Stimulated activated CD4-positive, alpha-beta T cell treated with anti-CD3 and anti-CD28 coated beads, TNF-alpha, amount 100 ng/mL, for 48 hours (primary cell): Measurements from ENCODE around the gene MYO5B.
"Not testable (repeated sequence)": the region's sequence is repeated elsewhere in the genome, so short reads cannot be mapped to it uniquely, and the experiment has no call there.

Source experiments
- DNase-seq, 3 donors: peaks; one replicate each; pipeline ENCODE4 v3.0.0-alpha.2; 2020; ENCODE audit warnings: low read depth in 3 of 3

MYO5B gene

DNA sequence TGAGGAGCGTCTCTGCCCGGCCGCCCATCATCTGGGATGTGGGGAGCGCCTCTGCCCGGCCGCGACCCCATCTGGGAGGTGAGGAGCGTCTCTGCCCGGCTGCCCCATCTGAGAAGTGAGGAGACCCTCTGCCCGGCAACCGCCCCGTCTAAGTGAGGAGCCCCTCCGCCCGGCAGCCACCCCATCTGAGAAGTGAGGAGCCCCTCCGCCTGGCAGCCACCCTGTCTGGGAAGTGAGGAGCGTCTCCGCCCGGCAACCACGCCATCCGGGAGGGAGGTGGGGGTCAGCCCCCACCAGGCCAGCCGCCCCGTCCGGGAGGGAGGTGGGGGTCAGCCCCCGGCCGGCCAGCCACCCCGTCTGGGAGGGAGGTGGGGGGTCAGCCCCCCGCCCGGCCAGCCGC, 395.1 kb downstream of the MYO5B start:
- not testable (repeated sequence) for DNase-seq

DNA sequence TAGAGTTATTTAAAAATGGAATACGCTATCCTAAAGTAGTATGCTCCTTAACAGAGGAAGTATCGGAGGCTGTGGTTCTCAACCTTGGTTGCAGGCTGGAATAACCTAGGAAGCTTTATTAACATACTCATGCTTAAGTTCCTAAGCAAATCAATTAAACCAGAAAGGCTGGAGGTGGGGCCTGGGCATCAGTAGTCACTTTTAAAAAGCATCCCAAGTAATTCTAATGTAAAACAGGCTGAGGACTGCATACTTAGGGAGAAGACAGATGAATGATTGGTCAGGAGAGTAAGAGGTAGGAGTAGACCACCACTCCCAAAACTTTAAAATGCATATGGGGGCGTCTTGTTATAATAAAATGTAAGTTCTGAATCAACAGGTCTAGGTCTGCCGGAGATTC, 396.9 kb downstream of the MYO5B start:
- no peak for DNase-seq

DNA sequence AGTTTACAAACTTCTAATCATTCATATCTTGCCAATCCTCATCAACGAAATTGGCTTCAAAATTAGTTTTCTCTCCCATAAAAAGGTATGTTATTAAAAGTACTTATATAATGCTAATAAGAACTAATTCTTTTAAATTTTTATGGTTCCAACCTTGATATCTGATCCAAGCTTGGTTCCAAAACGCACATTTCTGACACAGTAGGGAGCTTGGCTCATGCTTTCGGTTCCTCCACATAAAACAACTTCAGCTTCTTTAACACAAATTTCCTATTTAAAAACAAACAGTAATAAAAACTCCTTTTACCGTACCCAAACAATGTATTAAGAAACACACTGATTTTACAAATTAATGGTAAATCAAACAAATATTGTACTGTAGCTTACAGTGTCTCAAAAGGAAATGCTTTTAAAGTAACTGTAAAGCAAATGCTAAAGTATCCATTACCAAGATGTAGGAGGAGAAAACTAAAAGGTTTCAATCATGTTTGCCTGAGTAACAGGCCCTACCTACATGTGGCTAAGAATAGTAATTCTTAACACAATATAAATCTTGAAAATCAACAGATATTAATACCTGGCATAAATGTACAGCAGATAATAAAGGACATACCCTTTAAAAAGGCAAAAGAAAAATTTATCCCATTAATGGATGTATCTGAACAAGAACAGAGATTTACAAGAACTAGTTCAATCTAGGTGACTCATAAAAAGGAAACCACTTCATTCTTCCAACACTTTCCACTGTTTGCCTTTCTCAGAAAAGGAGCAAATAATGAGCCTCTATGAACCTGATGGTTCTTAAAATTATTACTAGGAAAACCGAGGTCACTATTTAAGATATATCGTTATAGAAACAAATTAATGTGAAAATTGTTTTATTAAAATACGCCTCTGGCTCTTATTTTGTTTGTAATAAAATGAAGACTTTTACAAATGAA, 399.1 kb downstream of the MYO5B start:
- no peak for DNase-seq

DNA sequence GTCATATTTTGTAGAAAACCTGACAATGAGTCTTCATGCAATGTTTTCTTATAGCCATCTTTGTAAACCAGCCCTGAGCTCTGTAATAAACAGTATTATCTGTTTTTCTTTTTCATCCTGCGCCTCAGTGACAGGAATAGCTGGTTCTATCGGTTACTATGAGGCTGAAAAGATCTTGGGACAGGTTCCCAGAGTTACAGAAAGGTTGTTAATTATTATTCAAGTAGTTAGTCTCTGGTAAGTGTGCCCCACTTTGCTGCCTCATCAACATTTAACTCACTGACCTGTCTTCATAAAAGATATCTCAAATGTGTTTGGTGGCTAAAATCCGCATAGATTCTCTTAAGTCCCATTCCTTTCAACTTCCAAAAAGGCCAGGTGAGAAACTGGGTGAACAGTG, 400.2 kb downstream of the MYO5B start:
- DNase-seq: no peak

DNA sequence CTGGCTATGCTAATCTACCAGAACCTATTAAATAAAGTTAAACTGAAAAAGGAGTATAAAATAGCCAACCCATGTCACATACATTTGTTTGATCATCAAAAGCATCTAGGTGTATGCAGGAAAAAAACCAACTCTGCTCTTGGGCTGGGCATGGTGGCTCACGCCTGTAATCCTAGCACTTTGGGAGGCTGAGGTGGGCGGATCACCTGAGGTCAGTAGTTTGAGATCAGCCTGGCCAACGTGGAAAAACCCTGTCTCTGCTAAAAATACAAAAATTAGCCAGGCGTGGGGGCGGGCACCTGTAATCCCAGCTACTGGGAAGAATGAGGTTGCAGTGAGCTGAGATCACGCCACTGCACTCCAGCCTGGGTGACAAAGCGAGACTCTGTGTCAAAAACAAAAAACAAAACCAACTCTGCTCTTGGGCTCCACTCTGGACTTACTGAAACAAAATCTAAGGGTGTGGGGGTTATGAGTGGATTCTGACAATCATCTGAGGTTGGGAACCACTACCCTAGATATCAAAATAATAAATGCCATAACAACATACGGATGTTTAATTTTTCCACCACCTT, 405.3 kb downstream of the MYO5B start:
- DNase-seq: not testable (repeated sequence)

DNA sequence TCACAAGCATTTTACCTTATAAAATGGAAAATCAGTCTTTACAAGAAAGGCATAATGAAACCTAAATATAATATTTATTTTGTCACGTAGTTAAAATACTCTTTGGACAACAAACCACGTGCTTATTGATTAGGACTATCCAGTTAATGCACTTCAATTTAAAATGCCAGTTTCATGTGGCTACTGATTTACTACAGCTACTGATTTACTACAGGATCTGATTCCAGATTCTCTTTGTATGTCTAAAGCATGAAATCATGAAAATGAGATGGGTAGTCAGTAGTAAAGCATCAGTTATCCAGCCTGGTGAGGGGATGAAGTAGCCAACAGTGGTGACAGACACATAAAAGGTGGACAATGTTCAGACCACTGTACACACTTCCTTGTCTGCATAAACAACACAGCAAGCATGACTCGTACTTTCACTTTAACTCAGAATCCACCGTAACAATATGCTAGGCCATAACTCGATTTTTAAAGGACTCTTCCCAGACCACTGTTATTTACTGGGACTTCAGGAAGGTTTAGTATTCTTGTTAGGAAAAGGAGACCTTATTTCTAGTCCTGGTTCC, 406.5 kb downstream of the MYO5B start:
- no peak for DNase-seq

DNA sequence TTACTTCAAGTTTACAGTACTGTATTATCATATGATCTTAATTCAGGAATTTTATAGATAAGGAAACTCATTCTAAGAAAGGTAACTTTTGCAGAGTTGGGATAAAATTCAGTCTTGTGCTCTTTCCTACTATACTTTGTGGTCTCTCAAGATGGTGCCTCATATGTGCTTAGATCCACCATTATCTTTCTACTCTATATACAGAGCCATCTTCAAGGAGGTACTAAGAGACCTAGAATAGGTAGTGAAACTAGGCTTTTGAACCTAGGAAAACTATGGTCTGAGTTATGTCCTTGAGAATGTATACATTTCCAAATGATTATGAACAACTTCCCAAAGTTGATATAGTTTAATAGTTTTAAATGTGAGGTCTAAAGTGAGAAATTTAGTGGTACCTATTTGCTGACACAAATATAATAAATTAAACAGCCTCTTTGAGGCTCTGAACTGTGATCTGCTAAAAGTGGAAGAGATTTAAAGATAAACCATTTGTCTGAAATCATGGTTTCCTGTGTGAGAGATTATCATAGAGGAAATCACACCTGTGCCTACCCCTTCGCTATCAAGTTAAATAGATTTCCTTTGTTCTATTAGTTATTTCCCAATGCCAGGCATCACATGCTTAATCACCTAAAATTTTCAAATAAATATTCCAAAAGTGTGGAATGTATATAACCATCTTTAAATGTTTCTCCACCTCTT, 408.8 kb downstream of the MYO5B start:
- DNase-seq: no peak

DNA sequence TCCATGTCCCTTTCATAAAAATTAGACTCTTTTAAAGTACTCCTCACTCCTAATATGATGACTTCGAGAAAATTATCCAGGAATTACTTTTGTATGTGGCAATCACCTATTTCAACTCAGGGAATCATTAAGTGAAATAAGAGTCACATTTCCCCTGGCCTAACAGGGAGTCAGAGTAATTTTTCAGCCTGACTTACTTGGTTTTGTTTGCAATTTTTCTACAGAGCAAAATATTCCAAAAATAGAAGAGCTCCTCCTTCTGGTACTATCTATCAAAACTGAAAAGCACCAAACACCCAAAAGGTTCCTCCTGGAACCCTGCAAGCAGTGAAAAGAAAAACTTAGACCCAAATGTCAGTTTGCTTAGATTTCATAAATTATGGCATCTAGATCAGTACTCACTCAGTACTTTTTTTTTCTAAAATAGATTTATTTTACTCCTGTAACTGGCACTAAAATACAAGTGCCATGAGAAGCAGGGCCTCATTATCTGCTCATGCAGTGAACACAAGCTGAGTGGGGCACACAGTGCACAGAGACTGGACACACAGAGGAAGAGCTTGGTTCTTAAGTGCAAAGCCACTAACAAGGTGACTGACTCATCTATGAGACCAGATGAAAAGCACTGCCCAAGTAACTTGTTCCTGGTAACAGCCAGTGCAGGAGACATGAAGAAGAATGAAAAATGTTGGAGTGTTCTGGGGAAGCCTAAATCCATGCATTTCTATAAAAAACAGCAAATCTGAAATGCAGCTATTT, 410.3 kb downstream of the MYO5B start:
- DNase-seq: no peak

DNA sequence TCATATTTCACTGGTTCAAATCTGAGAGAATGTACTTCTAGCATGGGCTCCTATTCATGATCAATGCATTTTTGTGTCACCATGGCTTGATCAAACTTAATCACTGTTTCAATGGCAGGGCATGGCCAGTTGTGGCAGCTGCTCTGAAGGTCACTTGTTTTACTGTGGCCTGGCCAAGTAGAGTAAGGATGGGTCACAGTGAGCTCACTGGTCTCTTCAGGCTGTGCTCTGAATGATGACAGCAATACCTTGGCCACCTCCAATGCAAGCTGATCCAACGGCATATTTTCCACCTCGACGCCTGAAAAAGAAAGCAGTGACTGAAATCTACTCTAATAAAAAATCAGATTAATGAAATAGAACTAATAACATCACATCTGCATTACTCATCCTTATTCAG, 411.3 kb downstream of the MYO5B start:
- DNase-seq: not testable (repeated sequence)

DNA sequence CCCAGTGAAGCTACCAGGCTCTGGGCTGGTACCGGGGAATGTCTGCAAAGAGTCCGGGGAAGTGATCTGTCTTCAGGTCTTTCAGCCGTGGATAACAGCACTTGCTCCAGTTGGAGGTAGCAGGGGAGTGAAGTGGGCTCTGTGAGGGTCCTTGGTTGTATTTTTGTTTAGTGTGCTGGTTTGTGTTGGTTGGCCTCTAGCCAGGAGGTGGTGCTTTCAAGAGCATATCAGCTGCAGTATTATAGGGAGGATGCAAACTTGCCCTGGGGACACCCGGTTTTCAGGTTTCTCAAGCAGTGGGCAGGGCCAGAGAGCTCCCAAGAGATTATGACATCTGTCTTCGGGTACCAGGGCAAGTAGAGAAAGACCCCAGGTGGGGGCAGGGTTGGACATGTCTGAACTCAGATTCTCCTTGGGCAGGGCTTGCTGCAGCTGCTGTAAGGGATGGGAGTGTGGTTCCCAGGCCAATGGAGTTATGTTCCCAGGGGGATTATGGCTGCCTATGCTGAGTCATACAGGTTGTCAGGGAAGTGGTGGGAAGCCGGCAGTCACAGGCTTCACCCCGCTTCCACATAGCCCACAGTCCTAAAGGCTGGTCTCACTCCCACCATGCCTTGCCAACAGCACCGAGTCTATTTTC, 416.0 kb downstream of the MYO5B start:
- DNase-seq: no peak
